Vagina (tissue), 2 donors: Measurements from ENCODE around the gene STC2. TPM values are rescaled to one million over a fixed set of nuclear protein-coding genes. Genes with fewer than 3 reads are reported as not detected.
"Not testable (repeated sequence)": the region's sequence is repeated elsewhere in the genome, so short reads cannot be mapped to it uniquely, and the experiment has no call there.

Experiments used
- DNase-seq, 2 donors: peaks; one replicate each; pipeline ENCODE4 v3.0.0-alpha.2; 2017; ENCODE audit errors: extremely low spot score in 2 of 2
- H3K27ac ChIP-seq: fragments of 200-600 bp; sonication (generic); one replicate; pipeline ENCODE4 v1.5.1; 2019
- H3K27me3 ChIP-seq: fragments of 200-600 bp; sonication (generic); one replicate; pipeline ENCODE4 v1.5.1; 2019
- H3K36me3 ChIP-seq, 2 donors: fragments of 200-600 bp; sonication (generic); one replicate each; pipeline ENCODE4 v1.5.1; 2017 to 2019
- H3K4me1 ChIP-seq: fragments of 200-600 bp; sonication (generic); one replicate; pipeline ENCODE4 v1.5.1; 2019
- H3K4me3 ChIP-seq, 2 donors: fragments of 200-600 bp; sonication (generic); 1 replicate in 1 of 2; 2 replicates in 1 of 2; pipeline ENCODE4 v1.5.1; 2016 to 2019
- H3K9me3 ChIP-seq: fragments of 200-600 bp; sonication (generic); one replicate; pipeline ENCODE4 v1.5.1; 2019
- CTCF ChIP-seq, 3 experiments: fragments of 450-650 bp in 2 of 3; fragments of 200-600 bp in 1 of 3; sonication (generic) in 1 of 3; IDR thresholded peaks; one replicate each; pipeline ENCODE4 v1.5.1; 2017 to 2019; ENCODE audit warnings: antibody characterized with exemption in 3 of 3, mild to moderate bottlenecking in 2 of 3, moderate library complexity in 2 of 3
- POLR2A ChIP-seq, 2 donors: fragments of 450-650 bp; IDR thresholded peaks; one replicate each; pipeline ENCODE4 v1.6.1; 2017; ENCODE audit warnings: antibody characterized with exemption in 2 of 2, mild to moderate bottlenecking in 2 of 2, moderate library complexity in 2 of 2
- POLR2AphosphoS5 ChIP-seq, 2 donors: sonication (generic); formaldehyde crosslinking; IDR thresholded peaks; one replicate each; pipeline ENCODE4 v1.9.0; 2017; ENCODE audit warnings: antibody characterized with exemption in 2 of 2, mild to moderate bottlenecking in 2 of 2, low read depth in 1 of 2; ENCODE audit not compliant: insufficient read depth in 1 of 2
- intact Hi-C: fragments of 100-400 bp; cut with DNase I; formaldehyde crosslinking; loops from one replicate; pipeline ENCODE4 v1.15.1; 2023
- total RNA-seq: library from RNA; depleted of rRNA; stranded (reverse); fragments of >200 nt; gene quantifications from one replicate; pipeline ENCODE4 v1.2.3, GENCODE V29; 2016

The STC2 gene
- total RNA-seq, 1 donor from 2014 or later = 2.9 TPM

GRCh38 chr5:173289372-173289771 lies 38.8 kb downstream of the STC2 start:
- no peak overlapping the region for H3K4me3 ChIP-seq
- DNase-seq = no peak
- H3K9me3 ChIP-seq = no peaks in the 10 kb centered on the region
- H3K4me1 ChIP-seq = peaks cover 10% of the 10 kb centered on the region
- H3K27me3 ChIP-seq = no peaks in the 10 kb centered on the region
- intact Hi-C loops = no loop called here
- H3K36me3 ChIP-seq = no peaks in the 10 kb centered on the region
- no peak overlapping the region for H3K27ac ChIP-seq
- TF ChIP-seq POLR2AphosphoS5 (IDR thresholded peaks at IDR 0.05; ENCODE audit: insufficient read depth in 1 of 2, low read depth in 1 of 2) = no peak
- no peak for TF ChIP-seq CTCF (IDR thresholded peaks at IDR 0.05)
- TF ChIP-seq POLR2A (IDR thresholded peaks at IDR 0.05) = no peak

DNA sequence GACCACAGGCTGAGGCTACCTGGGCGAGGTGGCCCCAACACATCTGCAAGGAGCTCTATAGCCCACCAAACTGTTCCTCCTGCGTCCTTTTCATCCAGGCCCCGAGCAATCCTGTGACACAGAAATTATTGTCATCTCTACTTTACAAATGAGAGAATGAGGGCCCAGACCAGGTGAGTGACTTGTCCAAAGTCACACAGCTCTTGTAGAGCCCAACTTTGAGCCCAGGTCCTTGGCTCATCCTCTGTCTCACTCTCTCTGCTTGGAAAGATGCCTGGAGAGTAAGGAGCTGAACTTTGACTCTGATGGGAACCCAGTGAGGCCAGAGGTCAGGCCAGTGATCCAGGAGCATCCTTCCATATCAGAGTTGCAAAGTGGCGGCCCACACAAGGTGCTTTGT lies 39.6 kb downstream of the STC2 start:
- intact Hi-C loops = no loop called here
- no peak for TF ChIP-seq CTCF (IDR thresholded peaks at IDR 0.05)
- no peak for TF ChIP-seq POLR2A (IDR thresholded peaks at IDR 0.05)
- no peak for TF ChIP-seq POLR2AphosphoS5 (IDR thresholded peaks at IDR 0.05; ENCODE audit: insufficient read depth in 1 of 2, low read depth in 1 of 2)
- H3K27me3 ChIP-seq = peaks cover 3% of the 10 kb centered on the region

GRCh38 chr5:173287086-173287485 lies 41.1 kb downstream of the STC2 start:
- intact Hi-C loops = no loop called here
- H3K27me3 ChIP-seq = peaks cover 3% of the 10 kb centered on the region

More for the DNA sequence above, 39.6 kb downstream of the STC2 start:
- no peak for DNase-seq
- Histone ChIP-seq H3K4me1 (peaks cover 8% of the 10 kb centered on the region), H3K9me3 (no peaks in the 10 kb centered on the region), H3K4me3 (no peak overlapping the region), H3K36me3 (no peaks in the 10 kb centered on the region), H3K27ac (no peak overlapping the region)

GRCh38 chr5:173284343-173284958 lies 43.8 kb downstream of the STC2 start:
- not testable (repeated sequence) for H3K27me3 ChIP-seq

More at GRCh38 chr5:173287086-173287485, 41.1 kb downstream of the STC2 start:
- no peak overlapping the region for H3K4me3 ChIP-seq
- TF ChIP-seq POLR2A (IDR thresholded peaks at IDR 0.05) (no peak), POLR2AphosphoS5 (IDR thresholded peaks at IDR 0.05; ENCODE audit: insufficient read depth in 1 of 2, low read depth in 1 of 2) (no peak), CTCF (IDR thresholded peaks at IDR 0.05) (no peak)
- no peak for DNase-seq
- no peaks in the 10 kb centered on the region for H3K9me3 ChIP-seq
- H3K4me1 ChIP-seq = peaks cover 12% of the 10 kb centered on the region
- no peaks in the 10 kb centered on the region for H3K36me3 ChIP-seq
- no peak overlapping the region for H3K27ac ChIP-seq

GRCh38 chr5:173283318-173284288 lies 44.6 kb downstream of the STC2 start:
- Histone ChIP-seq H3K36me3 (no peaks in the 10 kb centered on the region), H3K27ac (no peak overlapping the region), H3K4me1 (peaks cover 12% of the 10 kb centered on the region), H3K27me3 (peaks cover 3% of the 10 kb centered on the region), H3K9me3 (no peaks in the 10 kb centered on the region), H3K4me3 (peak overlapping the region; percentile 3 to 9)
- TF ChIP-seq POLR2AphosphoS5 (IDR thresholded peaks at IDR 0.05; ENCODE audit: insufficient read depth in 1 of 2, low read depth in 1 of 2) = no peak
- no peak for TF ChIP-seq POLR2A (IDR thresholded peaks at IDR 0.05)
- peak; percentile 25 to 35 (median 25) for TF ChIP-seq CTCF (IDR thresholded peaks at IDR 0.05)
- intact Hi-C loops = loop anchor here (5.0 kb wide), 1 partner anchor 306 kb away; no protein-coding TSS in a partner anchor
- no peak for DNase-seq

More at GRCh38 chr5:173284343-173284958, 43.8 kb downstream of the STC2 start:
- H3K4me1 ChIP-seq = peaks cover 12% of the 10 kb centered on the region
- H3K27ac ChIP-seq, H3K9me3 ChIP-seq, H3K4me3 ChIP-seq, H3K36me3 ChIP-seq, DNase-seq: not testable (repeated sequence)
- intact Hi-C loops = loop anchor here (5.0 kb wide), 1 partner anchor 307 kb away; no protein-coding TSS in a partner anchor
